Stimulated activated CD8-positive, alpha-beta memory T cell treated with anti-CD3 and anti-CD28 coated beads, Interleukin-4, amount 100 ng/mL, for 48 hours (primary cell): ENCODE results near the gene DAB1.

Experiments used
- DNase-seq: peaks from one replicate; pipeline ENCODE4 v3.0.0-alpha.2; 2020

DAB1 gene

GRCh38 chr1:57003398-57004139, 420.3 kb downstream of the DAB1 start:
- no peak for DNase-seq

GRCh38 chr1:56995414-56996100, 428.3 kb downstream of the DAB1 start:
- DNase-seq: no peak

DNA sequence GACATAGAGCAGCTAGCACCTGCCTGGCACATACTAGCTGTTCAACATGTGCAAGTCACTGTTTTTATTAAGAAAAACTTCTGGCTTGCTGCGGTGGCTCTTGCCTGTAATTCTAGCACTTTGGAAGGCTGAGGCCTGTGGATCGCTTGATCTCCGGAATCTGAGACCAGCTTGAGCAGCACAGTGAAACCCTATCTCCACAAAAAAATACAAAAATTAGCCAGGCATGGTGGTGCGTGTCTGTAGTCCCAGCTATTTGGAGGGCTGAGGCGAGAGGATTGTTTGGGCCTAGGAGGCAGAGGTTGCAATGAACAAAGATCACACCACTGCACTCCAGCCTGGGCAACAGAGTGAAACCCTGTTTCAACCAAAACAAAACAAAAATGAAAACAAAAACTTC, 430.4 kb downstream of the DAB1 start:
- DNase-seq: no peak

DNA sequence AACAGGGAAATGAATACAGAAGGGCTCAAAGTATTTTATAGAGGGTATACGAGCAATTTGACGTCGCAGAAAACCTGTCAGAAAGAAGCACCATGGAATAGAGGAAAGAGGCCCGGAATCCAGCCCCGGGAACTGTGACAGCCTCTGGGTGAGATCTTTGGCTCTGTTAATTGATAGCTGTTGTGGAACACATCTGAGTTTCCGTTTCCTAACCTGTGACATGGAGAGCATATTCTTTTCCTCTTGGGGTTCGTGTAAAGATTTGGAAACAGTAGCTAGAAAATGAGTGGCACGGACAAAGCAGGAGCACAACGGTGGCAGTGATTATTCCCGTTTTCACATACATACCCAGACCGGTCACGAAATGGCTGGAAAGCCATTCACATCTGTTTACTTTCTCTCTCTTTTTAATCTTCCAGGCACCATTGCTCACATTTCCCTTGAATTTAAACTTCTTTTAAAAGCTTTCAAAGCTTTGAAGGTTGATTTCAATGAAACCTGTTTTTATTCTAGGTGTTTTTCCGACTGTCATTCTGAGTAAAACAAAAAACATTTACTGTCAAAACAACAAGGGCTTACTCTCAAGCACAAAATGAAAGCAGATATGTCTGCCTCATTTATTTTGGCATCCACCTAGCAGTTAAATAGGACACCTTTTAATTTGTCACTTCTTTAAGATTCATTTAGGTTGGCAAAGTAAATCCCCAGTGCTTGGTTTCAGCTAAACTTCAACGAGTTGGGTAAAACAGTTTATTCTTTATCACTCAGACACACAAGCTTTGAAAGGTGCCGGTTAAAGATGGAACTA, 431.3 kb downstream of the DAB1 start:
- DNase-seq: no peak

DNA sequence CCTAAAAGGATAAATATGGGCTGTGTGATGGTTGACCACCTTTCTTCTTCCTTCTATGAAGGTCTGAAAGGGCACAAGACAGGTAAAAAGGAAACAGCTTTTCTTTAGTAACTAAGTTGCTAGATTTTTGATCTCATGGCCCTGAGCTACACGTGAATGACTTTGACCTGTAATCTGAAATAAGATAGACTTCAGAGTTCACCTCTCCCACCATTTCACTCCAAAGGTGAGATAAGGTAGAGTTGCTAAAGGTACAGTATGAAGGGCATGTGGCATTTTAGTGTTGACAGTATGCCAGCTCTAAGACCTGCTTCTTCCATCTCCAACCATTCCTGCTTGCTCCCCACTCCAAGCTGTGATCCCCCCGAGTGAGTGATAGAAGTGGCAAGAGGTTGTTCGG, 432.3 kb downstream of the DAB1 start:
- no peak for DNase-seq

GRCh38 chr1:56986397-56986796, 437.5 kb downstream of the DAB1 start:
- no peak for DNase-seq

- DNase-seq: no peak
These were observed 438.0 kb downstream of the DAB1 start for GRCh38 chr1:56985857-56986256.

DNA sequence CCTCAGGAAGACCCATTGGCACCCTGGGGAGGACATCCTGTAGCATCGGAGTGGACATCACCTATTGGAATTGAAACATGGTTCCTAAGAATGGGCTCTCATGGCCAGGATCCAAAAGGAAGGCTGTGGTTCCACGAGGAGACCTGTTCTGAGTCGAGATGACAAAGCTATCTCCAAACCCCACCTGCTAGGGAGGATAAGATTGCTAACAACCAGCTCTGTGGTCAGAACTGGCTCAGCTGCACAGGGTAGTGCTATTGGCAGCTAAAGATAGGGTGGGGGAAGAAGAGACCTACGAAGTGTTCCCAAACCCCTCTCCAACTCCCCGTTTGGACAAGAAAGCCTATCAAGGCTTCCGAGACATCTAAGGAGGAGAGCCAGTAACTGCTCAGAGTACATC, 440.4 kb downstream of the DAB1 start:
- DNase-seq: no peak

GRCh38 chr1:56979986-56980755, 443.7 kb downstream of the DAB1 start:
- DNase-seq: no peak

GRCh38 chr1:56978819-56979218, 445.0 kb downstream of the DAB1 start:
- DNase-seq: no peak

- no peak for DNase-seq
These were observed 445.9 kb downstream of the DAB1 start for GRCh38 chr1:56977910-56978309.

DNA sequence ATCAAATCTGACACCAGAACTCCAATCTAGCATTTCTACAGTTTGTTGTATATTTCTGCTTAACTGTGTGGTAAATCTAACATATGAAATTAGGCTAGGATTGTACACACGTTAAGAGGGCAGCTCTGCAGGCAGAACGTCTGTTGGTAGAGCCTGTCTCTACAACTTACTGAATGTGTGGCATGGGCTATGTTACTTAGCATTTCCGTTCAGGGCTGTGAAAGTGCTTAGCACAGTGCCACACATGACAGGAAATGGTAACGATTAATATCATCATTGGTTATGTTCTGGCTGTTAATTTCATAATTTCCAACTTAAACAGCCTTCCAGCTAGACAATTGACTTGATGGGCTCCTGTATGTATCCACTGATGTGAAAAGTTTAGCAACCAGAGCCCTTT, 448.4 kb downstream of the DAB1 start:
- no peak for DNase-seq

GRCh38 chr1:56973923-56974742, 449.7 kb downstream of the DAB1 start:
- DNase-seq: no peak

- no peak for DNase-seq
These were observed 450.9 kb downstream of the DAB1 start for GRCh38 chr1:56972976-56973375.

GRCh38 chr1:56970280-56970679, 453.6 kb downstream of the DAB1 start:
- DNase-seq: no peak

- DNase-seq: no peak
These were observed 454.9 kb downstream of the DAB1 start for GRCh38 chr1:56968878-56969495.

GRCh38 chr1:56967900-56968832, 455.7 kb downstream of the DAB1 start:
- DNase-seq: peak; percentile 47

- DNase-seq: no peak
These were observed 456.5 kb downstream of the DAB1 start for GRCh38 chr1:56967355-56967754.

GRCh38 chr1:56966698-56966999, 457.2 kb downstream of the DAB1 start:
- DNase-seq: no peak

DNA sequence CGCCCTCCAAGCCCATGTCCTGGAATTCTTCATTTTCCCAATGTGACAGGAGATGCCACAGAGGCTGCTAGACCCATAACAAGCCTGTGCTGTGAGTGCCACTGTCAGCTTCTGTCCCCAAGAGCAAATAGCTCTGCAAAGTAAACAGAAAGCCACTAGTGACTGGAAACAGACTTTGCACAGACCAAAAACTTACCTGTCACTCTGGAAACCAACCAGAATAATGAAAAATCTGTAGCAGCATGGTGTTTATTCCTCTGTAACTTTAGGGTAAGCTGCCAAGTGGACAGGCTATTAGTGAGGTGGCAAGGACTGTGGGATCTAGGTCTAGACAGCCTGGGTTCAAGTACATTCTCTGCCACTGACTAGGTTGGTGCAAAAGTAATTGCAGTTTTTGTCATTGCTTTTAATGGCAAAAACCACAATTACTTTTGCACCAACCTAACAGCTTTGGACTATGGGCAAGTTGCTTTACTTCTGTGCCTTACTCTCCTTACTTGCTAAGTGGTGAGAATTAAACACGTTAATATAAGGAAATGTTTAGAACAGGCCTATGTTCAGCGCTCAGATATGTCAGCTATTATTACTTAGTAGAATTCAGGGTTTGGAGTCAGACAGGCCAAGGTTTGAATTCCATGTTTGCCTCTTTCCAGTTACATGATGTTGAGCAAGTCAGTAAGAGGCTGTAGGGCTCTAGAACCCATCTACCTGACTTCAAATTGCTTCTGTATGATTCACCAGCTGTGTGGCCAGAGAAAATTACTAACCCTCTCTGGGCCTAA, 457.8 kb downstream of the DAB1 start, which contains the start of gene C8B:
TSS of gene C8B (minus strand) at position 100 of the 782 bp plus-strand sequence. CDS start at position 33, 67 bp downstream.
- no peak for DNase-seq
